ENCODE results near the gene FNDC5. TPM values are rescaled to one million over a fixed set of nuclear protein-coding genes. Genes with fewer than 3 reads are reported as not detected.
"Not testable (repeated sequence)": the region's sequence is repeated elsewhere in the genome, so short reads cannot be mapped to it uniquely, and the experiment has no call there.

FNDC5 gene
- total and polyA plus RNA-seq, 4 donors, result 0.43 to 10.5 (median 2.0) TPM

DNA sequence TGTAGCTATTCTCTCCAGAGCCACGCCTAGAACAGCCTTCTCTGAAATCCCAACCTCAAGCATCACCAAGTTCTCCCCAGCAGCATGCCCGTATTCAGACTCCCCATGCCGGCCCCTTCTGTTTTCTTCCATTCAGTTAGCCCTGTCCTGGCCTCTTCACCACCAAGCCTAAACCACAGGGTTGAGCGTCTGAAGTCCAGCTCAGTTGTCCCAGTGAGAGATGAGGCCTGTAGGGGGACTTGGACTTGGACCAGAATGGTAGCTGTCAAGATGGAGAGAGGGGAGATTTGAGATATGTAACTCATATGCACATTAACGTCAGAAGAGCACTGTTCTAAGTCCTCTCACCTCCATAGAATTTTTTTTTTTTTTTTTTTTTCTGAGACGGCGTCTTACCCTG, 35.9 kb upstream of the FNDC5 start:
- TF ChIP-seq RXRA (IDR thresholded peaks at IDR 0.05) (no peak), SP1 (IDR thresholded peaks at IDR 0.05) (no peak), FOXA2 (IDR thresholded peaks at IDR 0.05) (no peak), FOXA1 (IDR thresholded peaks at IDR 0.05) (no peak), HNF4A (conservative IDR thresholded peaks at IDR 0.05) (no peak), REST (IDR thresholded peaks at IDR 0.05) (no peak), NR2F2 (IDR thresholded peaks at IDR 0.05) (no peak), ATF3 (IDR thresholded peaks at IDR 0.05) (no peak), ZBTB33 (IDR thresholded peaks at IDR 0.05) (no peak), RAD21 (IDR thresholded peaks at IDR 0.05) (no peak), HNF4G (IDR thresholded peaks at IDR 0.05) (no peak), CTCF (IDR thresholded peaks at IDR 0.05; ENCODE audit: low read depth, low read length, missing input control) (no peak), TAF1 (conservative IDR thresholded peaks at IDR 0.05) (no peak), GABPA (IDR thresholded peaks at IDR 0.05 in 1 of 2, conservative IDR thresholded peaks at IDR 0.05 in 1 of 2) (no peak), YY1 (IDR thresholded peaks at IDR 0.05) (no peak), JUND (IDR thresholded peaks at IDR 0.05) (no peak), EGR1 (IDR thresholded peaks at IDR 0.05; ENCODE audit: low read depth in 2 of 2) (no peak)
- TF ChIP-seq, protein P1, sequence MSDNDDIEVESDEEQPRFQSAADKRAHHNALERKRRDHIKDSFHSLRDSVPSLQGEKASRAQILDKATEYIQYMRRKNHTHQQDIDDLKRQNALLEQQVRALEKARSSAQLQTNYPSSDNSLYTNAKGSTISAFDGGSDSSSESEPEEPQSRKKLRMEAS (IDR thresholded peaks at IDR 0.05), result no peak

GRCh38 chr1:32905588-32905987, 34.9 kb upstream of the FNDC5 start:
- H3K27ac ChIP-seq (ENCODE audit: low read depth in 1 of 2, low read length in 2 of 2); DNase-seq (ENCODE audit: low spot score); H3K36me3 ChIP-seq (ENCODE audit: control insufficient read depth in 4 of 4, insufficient read depth in 3 of 4, low read depth in 1 of 4, low read length in 3 of 4); H3K9ac ChIP-seq (ENCODE audit: low read depth in 1 of 2, low read length in 2 of 2); H3K27me3 ChIP-seq (ENCODE audit: control insufficient read depth in 4 of 4, insufficient read depth in 4 of 4, low read length in 3 of 4); H3K9me3 ChIP-seq (ENCODE audit: control insufficient read depth in 4 of 4, low read length in 3 of 4); H3K4me3 ChIP-seq (ENCODE audit: low read depth in 1 of 3, low read length in 3 of 3): not testable (repeated sequence)
- 83% methylated on average over 10 of the region's 10 CpGs for WGBS
- H3K4me1 ChIP-seq (ENCODE audit: control insufficient read depth in 4 of 4, insufficient read depth in 4 of 4, low read length in 3 of 4), result peaks cover 4 to 14% (median 10%) of the 10 kb centered on the region in 4 donors

More for the DNA sequence above, 35.9 kb upstream of the FNDC5 start:
- Histone ChIP-seq H3K27ac (ENCODE audit: low read depth in 1 of 2, low read length in 2 of 2) (no peak overlapping the region), H3K9me3 (ENCODE audit: control insufficient read depth in 4 of 4, low read length in 3 of 4) (no peaks in the 10 kb centered on the region), H3K4me3 (ENCODE audit: low read depth in 1 of 3, low read length in 3 of 3) (no peak overlapping the region), H3K36me3 (ENCODE audit: control insufficient read depth in 4 of 4, insufficient read depth in 3 of 4, low read depth in 1 of 4, low read length in 3 of 4) (no peaks in the 10 kb centered on the region), H3K27me3 (ENCODE audit: control insufficient read depth in 4 of 4, insufficient read depth in 4 of 4, low read length in 3 of 4) (no peaks in the 10 kb centered on the region), H3K9ac (ENCODE audit: low read depth in 1 of 2, low read length in 2 of 2) (no peak overlapping the region), H3K4me1 (ENCODE audit: control insufficient read depth in 4 of 4, insufficient read depth in 4 of 4, low read length in 3 of 4) (peaks cover 4 to 6% (median 5%) of the 10 kb centered on the region in 4 donors)
- WGBS, result 93% methylated on average over 7 of the region's 7 CpGs
- no peak for DNase-seq (ENCODE audit: low spot score)
